ENCODE results near the gene TXNRD2. TPM values are rescaled to one million over a fixed set of nuclear protein-coding genes. Genes with fewer than 3 reads are reported as not detected.

The TXNRD2 gene
- total RNA-seq, 1 experiment from 2014 or later: 29.5 TPM

- BruUV-seq (replicated peaks): no TSS peak
- H3K9me3 ChIP-seq (ENCODE audit: control insufficient read depth, insufficient read depth, low read depth, low read length): no peaks in the 10 kb centered on the region
- POLR2A ChIA-PET: no interaction called here
- no peak overlapping the region for H3K4me3 ChIP-seq (ENCODE audit: low read depth in 2 of 2, low read length in 2 of 2)
- in situ Hi-C loops (cut with HindIII; ENCODE audit: low pct_unique_long_range_greater_than_20kb, low sequenced_read_pairs) (no loop called here), intact Hi-C loops (cut with micrococcal nuclease; ENCODE audit: unreplicated experiment) (no loop called here)
- ATAC-seq (no peak), DNase-seq (ENCODE audit: low read depth, low spot score) (no peak)
- H3K27ac ChIP-seq (ENCODE audit: low read length): no peak overlapping the region
- no peaks in the 10 kb centered on the region for H3K27me3 ChIP-seq (ENCODE audit: control insufficient read depth, insufficient read depth, low read length)
- H3K4me1 ChIP-seq (ENCODE audit: control insufficient read depth, insufficient read depth, low read length): peaks cover under 1% of the 10 kb centered on the region; the same call in 1 of the 2 replicates
- CTCF ChIA-PET: no interaction called here
- TF ChIP-seq SIN3A (IDR thresholded peaks at IDR 0.05; ENCODE audit: borderline replicate concordance, insufficient read depth, low read depth, low read length) (no peak), REST (IDR thresholded peaks at IDR 0.05; ENCODE audit: insufficient read depth in 1 of 2, low read depth in 2 of 2, low read length in 1 of 2) (no peak), CTCF (IDR thresholded peaks at IDR 0.05) (no peak), TCF7L2 (IDR thresholded peaks at IDR 0.05; ENCODE audit: low read depth, low read length) (no peak), POLR2AphosphoS5 (IDR thresholded peaks at IDR 0.05; ENCODE audit: low read depth, low read length) (no peak)
- H3K36me3 ChIP-seq (ENCODE audit: control insufficient read depth, insufficient read depth, low read length): no peaks in the 10 kb centered on the region
Measured at GRCh38 chr22:19989725-19990067, 48.1 kb upstream of the TXNRD2 start.

- DNase-seq (ENCODE audit: low read depth, low spot score): no peak
- intact Hi-C loops (cut with micrococcal nuclease; ENCODE audit: unreplicated experiment) (no loop called here), in situ Hi-C loops (cut with HindIII; ENCODE audit: low pct_unique_long_range_greater_than_20kb, low sequenced_read_pairs) (no loop called here)
- TF ChIP-seq SIN3A (IDR thresholded peaks at IDR 0.05; ENCODE audit: borderline replicate concordance, insufficient read depth, low read depth, low read length) (no peak), TCF7L2 (IDR thresholded peaks at IDR 0.05; ENCODE audit: low read depth, low read length) (no peak), REST (IDR thresholded peaks at IDR 0.05; ENCODE audit: insufficient read depth in 1 of 2, low read depth in 2 of 2, low read length in 1 of 2) (no peak), CTCF (IDR thresholded peaks at IDR 0.05) (no peak), POLR2AphosphoS5 (IDR thresholded peaks at IDR 0.05; ENCODE audit: low read depth, low read length) (no peak)
- peaks cover 6% of the 10 kb centered on the region; the same call in 1 of the 2 replicates for H3K4me1 ChIP-seq (ENCODE audit: control insufficient read depth, insufficient read depth, low read length)
- no peak overlapping the region for H3K4me3 ChIP-seq (ENCODE audit: low read depth in 2 of 2, low read length in 2 of 2)
- no peak overlapping the region for H3K27ac ChIP-seq (ENCODE audit: low read length)
- no peak for ATAC-seq
- no TSS peak for BruUV-seq (replicated peaks)
- no peaks in the 10 kb centered on the region for H3K9me3 ChIP-seq (ENCODE audit: control insufficient read depth, insufficient read depth, low read depth, low read length)
- no peaks in the 10 kb centered on the region for H3K27me3 ChIP-seq (ENCODE audit: control insufficient read depth, insufficient read depth, low read length)
- H3K36me3 ChIP-seq (ENCODE audit: control insufficient read depth, insufficient read depth, low read length): no peaks in the 10 kb centered on the region
- ChIA-PET POLR2A (no interaction called here), CTCF (no interaction called here)
Measured at GRCh38 chr22:19988965-19989724, 47.5 kb upstream of the TXNRD2 start.

Measured in Panc1 (cell line).